GM23338 (cell line): ENCODE measurements around the gene MIF. TPM values are rescaled to one million over a fixed set of nuclear protein-coding genes. Genes with fewer than 3 reads are reported as not detected.

Experiments used
- ATAC-seq: fragments of 200-7000 bp; cut with Tn5 transposase; 3 replicates; pipeline ENCODE4 v1.9.1; 2020
- DNase-seq: peaks from one replicate; pipeline ENCODE4 v3.0.0-alpha.2; 2015; ENCODE audit warnings: low spot score
- H2AFZ ChIP-seq: fragments of 200-600 bp; sonication (generic); 2 replicates; pipeline ENCODE4 v1.8.0; 2016; ENCODE audit warnings: antibody characterized with exemption, mild to moderate bottlenecking, moderate library complexity
- H3F3A ChIP-seq: fragments of 200-600 bp; sonication (generic); replicated peaks from 2 replicates; pipeline ENCODE4 v1.8.0; 2017; ENCODE audit warnings: antibody characterized with exemption, mixed run types, low read depth
- H3K27ac ChIP-seq: fragments of 200-600 bp; sonication (generic); 2 replicates; pipeline ENCODE4 v1.6.1; 2016; ENCODE audit warnings: low read depth
- H3K27me3 ChIP-seq: fragments of 200-600 bp; sonication (generic); 2 replicates; pipeline ENCODE4 v1.8.0; 2016; ENCODE audit warnings: mild to moderate bottlenecking, mixed run types, moderate library complexity; ENCODE audit not compliant: insufficient read depth
- H3K36me3 ChIP-seq: fragments of 200-600 bp; sonication (generic); 2 replicates; pipeline ENCODE4 v1.8.0; 2016; ENCODE audit warnings: mild to moderate bottlenecking; ENCODE audit not compliant: insufficient read depth
- H3K4me1 ChIP-seq: fragments of 200-600 bp; sonication (generic); 2 replicates; pipeline ENCODE4 v1.8.0; 2016; ENCODE audit warnings: mild to moderate bottlenecking, moderate library complexity; ENCODE audit not compliant: insufficient read depth
- H3K4me2 ChIP-seq: fragments of 200-600 bp; sonication (generic); 2 replicates; pipeline ENCODE4 v1.7.1; 2017; ENCODE audit warnings: mixed run types
- H3K4me3 ChIP-seq: fragments of 200-600 bp; sonication (generic); 2 replicates; pipeline ENCODE4 v1.6.1; 2016; ENCODE audit warnings: mixed run types
- H3K79me2 ChIP-seq: fragments of 200-600 bp; sonication (generic); replicated peaks from 2 replicates; pipeline ENCODE4 v1.8.0; 2017; ENCODE audit warnings: mild to moderate bottlenecking; ENCODE audit not compliant: insufficient read depth
- H3K9me2 ChIP-seq: fragments of 200-600 bp; sonication (generic); 2 replicates; pipeline ENCODE4 v1.8.0; 2017; ENCODE audit not compliant: insufficient read depth
- H4K20me1 ChIP-seq: fragments of 200-600 bp; sonication (generic); replicated peaks from 2 replicates; pipeline ENCODE4 v1.8.0; 2017; ENCODE audit warnings: mild to moderate bottlenecking; ENCODE audit not compliant: insufficient read depth
- H3K27ac Mint-ChIP-seq: 2 replicates; pipeline ENCODE4 v1.8.0; 2020; ENCODE audit warnings: inconsistent platforms, mild to moderate bottlenecking, moderate library complexity, mixed read lengths
- H3K27me3 Mint-ChIP-seq: 3 replicates; pipeline ENCODE4 v1.8.0; 2022; ENCODE audit warnings: low read depth, mild to moderate bottlenecking, moderate library complexity, mixed read lengths, inconsistent platforms; ENCODE audit not compliant: insufficient read depth, poor library complexity
- H3K36me3 Mint-ChIP-seq: 3 replicates; pipeline ENCODE4 v1.8.0; 2021; ENCODE audit warnings: low read depth, mild to moderate bottlenecking, inconsistent platforms, moderate library complexity, mixed read lengths
- H3K4me1 Mint-ChIP-seq: 3 replicates; pipeline ENCODE4 v1.8.0; 2020; ENCODE audit warnings: mild to moderate bottlenecking, inconsistent platforms, mixed read lengths
- H3K4me3 Mint-ChIP-seq: 3 replicates; pipeline ENCODE4 v1.8.0; 2021; ENCODE audit warnings: moderate library complexity, mild to moderate bottlenecking, inconsistent platforms, mixed read lengths
- H3K9me3 Mint-ChIP-seq: 3 replicates; pipeline ENCODE4 v1.8.0; 2020; ENCODE audit warnings: moderate library complexity, mild to moderate bottlenecking, inconsistent platforms, mixed read lengths
- CREB1 ChIP-seq: fragments of 250-450 bp; sonication (Bioruptor Pico); IDR thresholded peaks from 2 replicates; pipeline ENCODE4 v1.5.0; 2020; ENCODE audit warnings: low read depth, mild to moderate bottlenecking, moderate library complexity
- CTCF ChIP-seq, 2 experiments: fragments of 200-600 bp in 1 of 2; sonication (generic) in 1 of 2; conservative IDR thresholded peaks; 2 replicates each; pipeline versions ENCODE4 v1.5.1 to v1.6.1; 2016 to 2017; ENCODE audit warnings: antibody characterized with exemption in 2 of 2, low read depth in 2 of 2, mild to moderate bottlenecking in 2 of 2, moderate library complexity in 1 of 2
- ETS1 ChIP-seq: IDR thresholded peaks from 2 replicates; pipeline ENCODE4 v1.6.1; 2016; ENCODE audit warnings: antibody characterized with exemption
- EZH2 ChIP-seq: fragments of 200-600 bp; sonication (generic); IDR thresholded peaks from one replicate; pipeline ENCODE4 v1.8.0; 2017; ENCODE audit warnings: antibody characterized with exemption, mild to moderate bottlenecking, low read depth; ENCODE audit not compliant: unreplicated experiment
- EZH2phosphoT487 ChIP-seq: fragments of 200-600 bp; sonication (generic); IDR thresholded peaks from one replicate; pipeline ENCODE4 v1.8.1; 2018; ENCODE audit warnings: antibody characterized with exemption; ENCODE audit not compliant: unreplicated experiment
- JUNB ChIP-seq: IDR thresholded peaks from one replicate; pipeline ENCODE4 v1.6.1; 2016; ENCODE audit warnings: antibody characterized with exemption; ENCODE audit not compliant: unreplicated experiment
- NANOG ChIP-seq: IDR thresholded peaks from 2 replicates; pipeline ENCODE4 v1.6.1; 2016; ENCODE audit warnings: antibody characterized with exemption, borderline replicate concordance
- POLR2AphosphoS5 ChIP-seq: IDR thresholded peaks from 2 replicates; pipeline ENCODE4 v1.6.1; 2016; ENCODE audit warnings: antibody characterized with exemption, low read depth
- REST ChIP-seq: IDR thresholded peaks from one replicate; pipeline ENCODE4 v1.6.1; 2018; ENCODE audit warnings: antibody characterized with exemption; ENCODE audit not compliant: unreplicated experiment
- STAT1 ChIP-seq: IDR thresholded peaks from one replicate; pipeline ENCODE4 v1.6.1; 2016; ENCODE audit warnings: antibody characterized with exemption; ENCODE audit not compliant: unreplicated experiment
- ZNF114 ChIP-seq: fragments of 250-450 bp; sonication (Bioruptor Pico); IDR thresholded peaks from 2 replicates; pipeline ENCODE4 v1.5.0; 2020; ENCODE audit warnings: mild to moderate bottlenecking, moderate library complexity
- ZNF331 ChIP-seq: fragments of 250-450 bp; sonication (Bioruptor Pico); IDR thresholded peaks from 2 replicates; pipeline ENCODE4 v1.5.0; 2020; ENCODE audit warnings: low read depth, mild to moderate bottlenecking, moderate library complexity
- ZNF462 ChIP-seq: fragments of 250-450 bp; sonication (Bioruptor Pico); IDR thresholded peaks from 2 replicates; pipeline ENCODE4 v1.5.0; 2020; ENCODE audit warnings: mild to moderate bottlenecking, moderate library complexity
- polyA plus RNA-seq: library from polyadenylated mRNA; unstranded; fragments of >200 nt; fragmentation: Nextera tagmentation; extraction: Ambion mirVana; gene quantifications from 2 replicates; pipeline ENCODE4 v1.2.1, GENCODE V29; 2016
- total RNA-seq: library from RNA; depleted of rRNA; stranded (reverse); fragments of >200 nt; shearing (Covaris generic); gene quantifications from 2 replicates; pipeline ENCODE4 v1.2.3, GENCODE V29; 2014

The MIF gene
- total and polyA plus RNA-seq, 2 experiments from 2014 or later = 800 to 5,205 TPM

GRCh38 chr22:23845265-23846080 lies 48.7 kb upstream of the MIF start:
- Mint-ChIP-seq H3K27ac (peak overlapping the region; percentile 30), H3K4me3 (no peak overlapping the region), H3K4me1 (peaks cover 37% of the 10 kb centered on the region), H3K9me3 (no peaks in the 10 kb centered on the region), H3K27me3 (peaks cover 35% of the 10 kb centered on the region), H3K36me3 (no peaks in the 10 kb centered on the region; the same call in 2 of the 3 replicates)
- DNase-seq (no peak), ATAC-seq (no peak)
- H3K9me2 ChIP-seq = no peaks in the 10 kb centered on the region
- H3K4me2 ChIP-seq = no peak overlapping the region
- H3K79me2 ChIP-seq = no peaks in the 10 kb centered on the region
- H3K36me3 ChIP-seq = no peaks in the 10 kb centered on the region
- H3K4me1 ChIP-seq = peaks cover 34% of the 10 kb centered on the region
- TF ChIP-seq CREB1 (CRISPR knock-in tag) = no peak
- no peak for TF ChIP-seq EZH2
- TF ChIP-seq ZNF331 = no peak
- TF ChIP-seq CTCF (conservative IDR thresholded peaks at IDR 0.05; ENCODE audit: low read depth in 2 of 2) = no peak
- TF ChIP-seq POLR2AphosphoS5 = no peak
- TF ChIP-seq ZNF462 (CRISPR knock-in tag) = no peak
- no peak for TF ChIP-seq ETS1
- no peak for TF ChIP-seq EZH2phosphoT487
- no peak for TF ChIP-seq REST
- TF ChIP-seq ZNF114 (CRISPR knock-in tag) = no peak
- no peak for TF ChIP-seq JUNB
- no peak for TF ChIP-seq NANOG
- TF ChIP-seq STAT1 = no peak
- peak overlapping the region; percentile 66; the same call in 1 of the 2 replicates for H2AFZ ChIP-seq
- H3K27me3 ChIP-seq = no peaks in the 10 kb centered on the region
- no peak overlapping the region for H3K27ac ChIP-seq
- no peaks in the 10 kb centered on the region for H4K20me1 ChIP-seq
- H3K4me3 ChIP-seq = no peak overlapping the region
- peaks cover 15% of the 10 kb centered on the region; the same call in 1 of the 2 replicates for H3F3A ChIP-seq
